OCI-LY1 (cell line): Measurements from ENCODE around the gene PTPN18.

Experiments used
- H2AFZ ChIP-seq: fragments of 200-600 bp; sonication (generic), shearing (Covaris generic); 2 replicates; pipeline ENCODE4 v1.6.0; 2014; ENCODE audit warnings: antibody characterized with exemption, mild to moderate bottlenecking, low read length
- H3F3A ChIP-seq: fragments of 200-600 bp; sonication (generic), shearing (Covaris generic); 2 replicates; pipeline ENCODE4 v1.6.0; 2014; ENCODE audit warnings: mild to moderate bottlenecking, antibody characterized with exemption, low read length, moderate library complexity; ENCODE audit not compliant: insufficient read depth
- H3K27ac ChIP-seq: fragments of 200-600 bp; sonication (generic); 2 replicates; pipeline ENCODE4 v1.5.1; 2014; ENCODE audit warnings: low read length, mixed run types, mild to moderate bottlenecking, low read depth; ENCODE audit not compliant: poor library complexity, severe bottlenecking
- H3K27me3 ChIP-seq: fragments of 200-600 bp; sonication (generic); 2 replicates; pipeline ENCODE4 v1.6.0; 2014; ENCODE audit warnings: antibody characterized with exemption, mild to moderate bottlenecking, low read length, moderate library complexity; ENCODE audit not compliant: insufficient read depth
- H3K36me3 ChIP-seq: fragments of 200-600 bp; sonication (generic); 2 replicates; pipeline ENCODE4 v1.6.1; 2014; ENCODE audit warnings: mild to moderate bottlenecking, antibody characterized with exemption, low read length, moderate library complexity, mixed read lengths; ENCODE audit not compliant: insufficient read depth
- H3K4me1 ChIP-seq: fragments of 200-600 bp; sonication (generic); 2 replicates; pipeline ENCODE4 v1.5.1; 2014; ENCODE audit warnings: mild to moderate bottlenecking, low read length, moderate library complexity; ENCODE audit not compliant: insufficient read depth, severe bottlenecking
- H3K4me2 ChIP-seq: fragments of 200-600 bp; sonication (generic), shearing (Covaris generic); 2 replicates; pipeline ENCODE4 v1.6.1; 2014; ENCODE audit warnings: low read length
- H3K4me3 ChIP-seq: fragments of 200-600 bp; sonication (generic); 2 replicates; pipeline ENCODE4 v1.5.1; 2014; ENCODE audit warnings: low read length, low read depth, mild to moderate bottlenecking, mixed read lengths; ENCODE audit not compliant: poor library complexity, severe bottlenecking
- H3K79me2 ChIP-seq: fragments of 200-600 bp; shearing (Covaris generic); 2 replicates; pipeline ENCODE4 v1.6.1; 2016; ENCODE audit warnings: mixed run types, low read length, mixed read lengths; ENCODE audit not compliant: insufficient read depth
- H3K9ac ChIP-seq: fragments of 200-600 bp; sonication (generic), shearing (Covaris generic); 2 replicates; pipeline ENCODE4 v1.6.1; 2014; ENCODE audit warnings: mild to moderate bottlenecking, low read length, mixed read lengths
- H3K9me2 ChIP-seq: fragments of 200-600 bp; sonication (generic), shearing (Covaris generic); 2 replicates; pipeline ENCODE4 v1.6.1; 2014; ENCODE audit warnings: low read depth, mild to moderate bottlenecking, low read length, mixed read lengths
- H3K9me3 ChIP-seq: fragments of 200-600 bp; shearing (Covaris generic); 2 replicates; pipeline ENCODE4 v1.6.1; 2014; ENCODE audit warnings: low read length, mixed read lengths
- H4K20me1 ChIP-seq: fragments of 200-600 bp; sonication (generic), shearing (Covaris generic); 2 replicates; pipeline ENCODE4 v1.6.0; 2016; ENCODE audit warnings: mild to moderate bottlenecking, low read length; ENCODE audit not compliant: insufficient read depth
- EZH2 ChIP-seq: fragments of 200-600 bp; sonication (generic), shearing (Covaris generic); IDR thresholded peaks from 2 replicates; pipeline ENCODE4 v1.8.0; 2017; ENCODE audit warnings: borderline replicate concordance, mixed run types, mild to moderate bottlenecking, antibody characterized with exemption, low read length, moderate library complexity, mixed read lengths
- TF ChIP-seq, protein P1 (sequence below): fragments of 200-600 bp; sonication (generic), shearing (Covaris generic); IDR thresholded peaks from 2 replicates; pipeline ENCODE4 v1.5.1; 2017; ENCODE audit warnings: mild to moderate bottlenecking, antibody characterized with exemption, low read length, moderate library complexity, mixed read lengths

The PTPN18 gene

GRCh38 chr2:130355578-130356431, at the start of gene PTPN18:
Gene PTPN18, plus strand, starts transcription at chr2:130356056. Its CDS starts 52 bp downstream, at chr2:130356108.
- TF ChIP-seq EZH2, result no peak
- TF ChIP-seq, protein P1, sequence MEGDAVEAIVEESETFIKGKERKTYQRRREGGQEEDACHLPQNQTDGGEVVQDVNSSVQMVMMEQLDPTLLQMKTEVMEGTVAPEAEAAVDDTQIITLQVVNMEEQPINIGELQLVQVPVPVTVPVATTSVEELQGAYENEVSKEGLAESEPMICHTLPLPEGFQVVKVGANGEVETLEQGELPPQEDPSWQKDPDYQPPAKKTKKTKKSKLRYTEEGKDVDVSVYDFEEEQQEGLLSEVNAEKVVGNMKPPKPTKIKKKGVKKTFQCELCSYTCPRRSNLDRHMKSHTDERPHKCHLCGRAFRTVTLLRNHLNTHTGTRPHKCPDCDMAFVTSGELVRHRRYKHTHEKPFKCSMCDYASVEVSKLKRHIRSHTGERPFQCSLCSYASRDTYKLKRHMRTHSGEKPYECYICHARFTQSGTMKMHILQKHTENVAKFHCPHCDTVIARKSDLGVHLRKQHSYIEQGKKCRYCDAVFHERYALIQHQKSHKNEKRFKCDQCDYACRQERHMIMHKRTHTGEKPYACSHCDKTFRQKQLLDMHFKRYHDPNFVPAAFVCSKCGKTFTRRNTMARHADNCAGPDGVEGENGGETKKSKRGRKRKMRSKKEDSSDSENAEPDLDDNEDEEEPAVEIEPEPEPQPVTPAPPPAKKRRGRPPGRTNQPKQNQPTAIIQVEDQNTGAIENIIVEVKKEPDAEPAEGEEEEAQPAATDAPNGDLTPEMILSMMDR, result peak; percentile 31; the same call in 1 of the 2 replicates
- H2AFZ ChIP-seq, result no peak within 1 kb of the TSS
- H3K9ac ChIP-seq, result peak within 1 kb of the TSS; percentile 92
- H4K20me1 ChIP-seq, result no peaks in the 10 kb centered on the region
- peaks cover 34% of the 10 kb centered on the region for H3K36me3 ChIP-seq
- H3K79me2 ChIP-seq, result no peaks in the 10 kb centered on the region
- H3K9me2 ChIP-seq, result no peaks in the 10 kb centered on the region
- no peaks in the 10 kb centered on the region for H3K27me3 ChIP-seq
- peak within 1 kb of the TSS; percentile 88 for H3K4me3 ChIP-seq
- no peaks in the 10 kb centered on the region for H3K9me3 ChIP-seq
- peak within 1 kb of the TSS; percentile 99 for H3K27ac ChIP-seq
- peaks cover 56% of the 10 kb centered on the region for H3K4me1 ChIP-seq
- peak within 1 kb of the TSS; percentile 95 for H3K4me2 ChIP-seq
- H3F3A ChIP-seq, result no peaks in the 10 kb centered on the region

GRCh38 chr2:130307850-130308249, 48.0 kb upstream of the PTPN18 start:
- H3K27ac ChIP-seq, result no peak overlapping the region
- no peak overlapping the region for H3K4me2 ChIP-seq
- no peaks in the 10 kb centered on the region for H3K79me2 ChIP-seq
- H3K9me2 ChIP-seq, result no peaks in the 10 kb centered on the region
- no peak overlapping the region for H2AFZ ChIP-seq
- H3K9ac ChIP-seq, result no peak overlapping the region
- H3K9me3 ChIP-seq, result no peaks in the 10 kb centered on the region
- no peaks in the 10 kb centered on the region for H3K4me1 ChIP-seq
- H4K20me1 ChIP-seq, result no peaks in the 10 kb centered on the region
- no peak for TF ChIP-seq EZH2
- TF ChIP-seq, protein P1, result no peak
- no peaks in the 10 kb centered on the region for H3K36me3 ChIP-seq
- no peaks in the 10 kb centered on the region for H3K27me3 ChIP-seq
- no peak overlapping the region for H3K4me3 ChIP-seq
- no peaks in the 10 kb centered on the region for H3F3A ChIP-seq

- Histone ChIP-seq H4K20me1 (no peaks in the 10 kb centered on the region), H3K27ac (no peak overlapping the region), H3K79me2 (no peaks in the 10 kb centered on the region), H3F3A (no peaks in the 10 kb centered on the region), H3K36me3 (no peaks in the 10 kb centered on the region), H3K4me3 (no peak overlapping the region), H2AFZ (no peak overlapping the region), H3K9me3 (no peaks in the 10 kb centered on the region), H3K27me3 (no peaks in the 10 kb centered on the region), H3K4me2 (no peak overlapping the region), H3K9me2 (no peaks in the 10 kb centered on the region), H3K9ac (no peak overlapping the region), H3K4me1 (no peaks in the 10 kb centered on the region)
- no peak for TF ChIP-seq EZH2
- TF ChIP-seq, protein P1, result no peak
Measured at GRCh38 chr2:130310881-130311280, 45.0 kb upstream of the PTPN18 start.
